HCT116 (cell line): Measurements from ENCODE around the gene FKBP14.

Experiments used
- CEBPB ChIP-seq: IDR thresholded peaks from 2 replicates; pipeline ENCODE4 v1.6.1; 2012; ENCODE audit warnings: low read depth
- ELF1 ChIP-seq: IDR thresholded peaks from 2 replicates; pipeline ENCODE4 v1.6.1; 2012; ENCODE audit warnings: low read depth, borderline replicate concordance
- EZH2 ChIP-seq: fragments of 200-600 bp; sonication (generic); IDR thresholded peaks from 2 replicates; pipeline ENCODE4 v1.6.1; 2017; ENCODE audit warnings: antibody characterized with exemption, mixed run types
- EZH2phosphoT487 ChIP-seq: fragments of 200-600 bp; IDR thresholded peaks from 2 replicates; pipeline ENCODE4 v1.6.1; 2018; ENCODE audit warnings: antibody characterized with exemption, borderline replicate concordance
- JUND ChIP-seq: IDR thresholded peaks from 2 replicates; pipeline ENCODE4 v1.6.1; 2012
- POLR2A ChIP-seq: IDR thresholded peaks from 2 replicates; pipeline ENCODE4 v1.7.0; 2011; ENCODE audit warnings: borderline replicate concordance; ENCODE audit not compliant: insufficient read depth, insufficient read length; ENCODE audit errors: extremely low read depth
- POLR2AphosphoS5 ChIP-seq: IDR thresholded peaks from 2 replicates; pipeline ENCODE4 v1.6.1; 2011; ENCODE audit warnings: mild to moderate bottlenecking, low read depth, low read length, moderate library complexity
- SIN3A ChIP-seq: IDR thresholded peaks from 2 replicates; pipeline ENCODE4 v1.6.1; 2012; ENCODE audit warnings: low read depth
- SRF ChIP-seq: IDR thresholded peaks from 2 replicates; pipeline ENCODE4 v1.6.1; 2012; ENCODE audit warnings: low read depth
- YY1 ChIP-seq: IDR thresholded peaks from 2 replicates; pipeline ENCODE4 v1.6.1; 2011; ENCODE audit warnings: low read length, low read depth, moderate library complexity, mild to moderate bottlenecking; ENCODE audit not compliant: insufficient replicate concordance; ENCODE audit errors: extremely low read depth
- ZFX ChIP-seq: fragments of 450-650 bp; IDR thresholded peaks from 2 replicates; pipeline ENCODE4 v1.6.1; 2017
- TF ChIP-seq, protein P1 (sequence below), 3 experiments: fragments of 200-600 bp in 1 of 3; sonication (generic) in 1 of 3; IDR thresholded peaks in 2 of 3; conservative IDR thresholded peaks in 1 of 3; 2 replicates each; pipeline ENCODE4 v1.5.1; 2012 to 2017; ENCODE audit warnings: low read depth in 2 of 3, low read length in 2 of 3, antibody characterized with exemption in 1 of 3, borderline replicate concordance in 1 of 3, control low read depth in 1 of 3, mild to moderate bottlenecking in 1 of 3, mixed read lengths in 1 of 3, mixed run types in 1 of 3, moderate library complexity in 1 of 3; ENCODE audit not compliant: insufficient read depth in 1 of 3
- TF ChIP-seq, protein P2 (sequence below): IDR thresholded peaks from 2 replicates; pipeline ENCODE4 v1.6.1; 2012

DNA sequence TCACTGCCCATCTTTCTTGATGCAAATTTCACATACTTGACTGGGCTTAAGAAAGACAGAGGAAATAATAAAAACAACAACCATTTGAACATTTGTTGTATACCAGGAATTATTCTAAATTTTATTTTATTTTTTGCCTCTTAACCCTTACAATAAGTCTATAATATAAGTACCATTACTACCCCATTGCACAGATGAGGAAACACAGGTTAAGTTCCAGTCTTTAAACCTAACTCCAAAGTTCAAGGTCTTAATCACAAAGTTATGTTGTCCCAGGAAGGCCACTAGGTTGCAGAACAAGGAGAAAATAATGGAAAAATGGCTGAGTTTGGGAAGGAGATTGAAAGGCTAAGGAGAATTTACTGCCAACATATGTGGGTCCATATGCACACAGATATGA is 3.5 kb downstream of the FKBP14 start:
- TF ChIP-seq, protein P1, sequence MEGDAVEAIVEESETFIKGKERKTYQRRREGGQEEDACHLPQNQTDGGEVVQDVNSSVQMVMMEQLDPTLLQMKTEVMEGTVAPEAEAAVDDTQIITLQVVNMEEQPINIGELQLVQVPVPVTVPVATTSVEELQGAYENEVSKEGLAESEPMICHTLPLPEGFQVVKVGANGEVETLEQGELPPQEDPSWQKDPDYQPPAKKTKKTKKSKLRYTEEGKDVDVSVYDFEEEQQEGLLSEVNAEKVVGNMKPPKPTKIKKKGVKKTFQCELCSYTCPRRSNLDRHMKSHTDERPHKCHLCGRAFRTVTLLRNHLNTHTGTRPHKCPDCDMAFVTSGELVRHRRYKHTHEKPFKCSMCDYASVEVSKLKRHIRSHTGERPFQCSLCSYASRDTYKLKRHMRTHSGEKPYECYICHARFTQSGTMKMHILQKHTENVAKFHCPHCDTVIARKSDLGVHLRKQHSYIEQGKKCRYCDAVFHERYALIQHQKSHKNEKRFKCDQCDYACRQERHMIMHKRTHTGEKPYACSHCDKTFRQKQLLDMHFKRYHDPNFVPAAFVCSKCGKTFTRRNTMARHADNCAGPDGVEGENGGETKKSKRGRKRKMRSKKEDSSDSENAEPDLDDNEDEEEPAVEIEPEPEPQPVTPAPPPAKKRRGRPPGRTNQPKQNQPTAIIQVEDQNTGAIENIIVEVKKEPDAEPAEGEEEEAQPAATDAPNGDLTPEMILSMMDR (IDR thresholded peaks at IDR 0.05 in 2 of 3, conservative IDR thresholded peaks at IDR 0.05 in 1 of 3; ENCODE audit: borderline replicate concordance in 1 of 3, insufficient read depth in 1 of 3, low read depth in 2 of 3, low read length in 2 of 3): no peak
- TF ChIP-seq EZH2 (no peak), POLR2AphosphoS5 (no peak), CEBPB (no peak), ZFX (no peak), POLR2A (no peak), SIN3A (no peak), YY1 (no peak), ELF1 (no peak), EZH2phosphoT487 (no peak), JUND (no peak), SRF (no peak)
- TF ChIP-seq, protein P2, sequence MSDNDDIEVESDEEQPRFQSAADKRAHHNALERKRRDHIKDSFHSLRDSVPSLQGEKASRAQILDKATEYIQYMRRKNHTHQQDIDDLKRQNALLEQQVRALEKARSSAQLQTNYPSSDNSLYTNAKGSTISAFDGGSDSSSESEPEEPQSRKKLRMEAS: no peak
